ENCODE results near the gene CCR4.
"Not testable (repeated sequence)": the region's sequence is repeated elsewhere in the genome, so short reads cannot be mapped to it uniquely, and the experiment has no call there.

CCR4 gene

GRCh38 chr3:32984918-32985317 is 33.5 kb downstream of the CCR4 start:
- not testable (repeated sequence) for DNase-seq

- DNase-seq = no peak
Observed at GRCh38 chr3:32989171-32989570, 37.7 kb downstream of the CCR4 start.

GRCh38 chr3:32990116-32990515 is 38.7 kb downstream of the CCR4 start:
- DNase-seq = no peak

GRCh38 chr3:32991781-32992180 is 40.3 kb downstream of the CCR4 start:
- DNase-seq = no peak

- no peak for DNase-seq
Observed at GRCh38 chr3:32992310-32992686, 40.9 kb downstream of the CCR4 start.

- no peak for DNase-seq
Observed at GRCh38 chr3:32994045-32994444, 42.6 kb downstream of the CCR4 start.

- DNase-seq = no peak
Observed at GRCh38 chr3:32995098-32995497, 43.7 kb downstream of the CCR4 start.

GRCh38 chr3:32996048-32996754 is 44.8 kb downstream of the CCR4 start:
- no peak for DNase-seq

- DNase-seq = no peak
Observed at GRCh38 chr3:32996755-32997091, 45.3 kb downstream of the CCR4 start.

GRCh38 chr3:32998631-32999451 is 47.4 kb downstream of the CCR4 start:
- DNase-seq = no peak

GRCh38 chr3:33000691-33001385 is 49.4 kb downstream of the CCR4 start:
- no peak for DNase-seq

GRCh38 chr3:33001889-33002288 is 50.4 kb downstream of the CCR4 start:
- no peak for DNase-seq

GRCh38 chr3:33003308-33003707 is 51.9 kb downstream of the CCR4 start:
- DNase-seq = no peak

- DNase-seq = no peak
Observed at GRCh38 chr3:33004205-33004604, 52.8 kb downstream of the CCR4 start.

GRCh38 chr3:33004961-33005360 is 53.5 kb downstream of the CCR4 start:
- no peak for DNase-seq

All from NCI-H187 treated with DMSO at 0.1 percent for 48 hours (cell line).